NOMO-1 treated with DMSO at 0.1 percent for 48 hours (cell line): ENCODE measurements around the gene IDS.
"Not testable (repeated sequence)": the region's sequence is repeated elsewhere in the genome, so short reads cannot be mapped to it uniquely, and the experiment has no call there.

Experiments used
- DNase-seq: peaks from one replicate; lab custom pipeline; 2025; ENCODE audit not compliant: unreplicated experiment; lab: John Stamatoyannopoulos, UW

The IDS gene

GRCh38 chrX:149527705-149528104 lies 22.6 kb upstream of the IDS start:
- peak; percentile 22 for DNase-seq

- DNase-seq, result not testable (repeated sequence)
Observed at GRCh38 chrX:149526318-149527033, 21.4 kb upstream of the IDS start.

GRCh38 chrX:149525903-149526302 lies 20.8 kb upstream of the IDS start:
- not testable (repeated sequence) for DNase-seq

GRCh38 chrX:149525389-149525788 lies 20.3 kb upstream of the IDS start:
- peak; percentile 70 for DNase-seq

- DNase-seq, result no peak
Observed at GRCh38 chrX:149522916-149523315, 17.8 kb upstream of the IDS start.

- no peak for DNase-seq
Observed at GRCh38 chrX:149521438-149521837, 16.3 kb upstream of the IDS start.

- DNase-seq, result not testable (repeated sequence)
Observed at GRCh38 chrX:149520636-149521277, 15.7 kb upstream of the IDS start.

GRCh38 chrX:149518236-149518635 lies 13.1 kb upstream of the IDS start:
- DNase-seq, result no peak

- no peak for DNase-seq
Observed at GRCh38 chrX:149517308-149517707, 12.2 kb upstream of the IDS start.

GRCh38 chrX:149516604-149517003 lies 11.5 kb upstream of the IDS start:
- no peak for DNase-seq

- no peak for DNase-seq
Observed at GRCh38 chrX:149515954-149516602, 11.0 kb upstream of the IDS start.

GRCh38 chrX:149513825-149514428 lies 8.8 kb upstream of the IDS start:
- DNase-seq, result no peak

GRCh38 chrX:149512225-149512885 lies 7.2 kb upstream of the IDS start:
- peak; percentile 40 for DNase-seq

- DNase-seq, result no peak
Observed at GRCh38 chrX:149511081-149511480, 6.0 kb upstream of the IDS start.

GRCh38 chrX:149510386-149510785 lies 5.3 kb upstream of the IDS start:
- DNase-seq, result no peak

GRCh38 chrX:149508467-149508866 lies 3.4 kb upstream of the IDS start:
- DNase-seq, result no peak

- DNase-seq, result no peak
Observed at GRCh38 chrX:149506349-149506748, 1.2 kb upstream of the IDS start.

GRCh38 chrX:149505671-149506070 lies 565 bp upstream of the IDS start:
- DNase-seq, result no peak

GRCh38 chrX:149504226-149504914 lies 736 bp downstream of the IDS start:
- no peak for DNase-seq

GRCh38 chrX:149503446-149503845 lies 1.7 kb downstream of the IDS start:
- DNase-seq, result peak; percentile 51

GRCh38 chrX:149502923-149503322 lies 2.2 kb downstream of the IDS start:
- DNase-seq, result not testable (repeated sequence)
